IMR-90 (cell line): ENCODE measurements around the gene ABCA12. TPM values are rescaled to one million over a fixed set of nuclear protein-coding genes. Genes with fewer than 3 reads are reported as not detected.

Experiments
- ATAC-seq: fragments of 200-7000 bp; cut with Tn5 transposase; 2 replicates; pipeline ENCODE4 v1.9.1; 2020; ENCODE audit warnings: low read depth, mild to moderate bottlenecking, moderate library complexity
- BruUV-seq: library from RNA; stranded (reverse); fragments of 400-500 nt; replicated peaks from 2 replicates; lab custom pipeline; 2021; lab: Mats Ljungman, UMichigan
- CTCF ChIA-PET: fragments of 300-600 bp; formaldehyde crosslinking; extraction: SDS; loops from one replicate; lab custom pipeline; 2021; ENCODE audit warnings: antibody characterized with exemption; lab: Yijun Ruan, JAX
- POLR2A ChIA-PET: fragments of 300-600 bp; sonication (Branson Sonifier 250); formaldehyde crosslinking; loops from one replicate; lab custom pipeline; 2022; ENCODE audit warnings: antibody characterized with exemption; ENCODE audit not compliant: unreplicated experiment; lab: Charles Lee
- DNase-seq: peaks from one replicate; pipeline ENCODE4 v3.0.0; 2013
- H2AFZ ChIP-seq: replicated peaks from 2 replicates; pipeline ENCODE3; 2013; ENCODE audit warnings: low read length, mild to moderate bottlenecking; ENCODE audit not compliant: poor library complexity
- H2AK5ac ChIP-seq: 2 replicates; pipeline ENCODE4 v1.6.1; 2013; ENCODE audit warnings: low read depth, low read length, inconsistent platforms
- H2AK9ac ChIP-seq: replicated peaks from 2 replicates; pipeline ENCODE3; 2013; ENCODE audit warnings: mild to moderate bottlenecking, low read depth, low read length, moderate library complexity; ENCODE audit not compliant: poor library complexity
- H2BK120ac ChIP-seq: 2 replicates; pipeline ENCODE4 v1.6.1; 2013; ENCODE audit warnings: low read depth, low read length, inconsistent platforms
- H2BK15ac ChIP-seq: 3 replicates; pipeline ENCODE4 v1.6.1; 2013; ENCODE audit warnings: low read depth, low read length, inconsistent platforms
- H2BK20ac ChIP-seq: 2 replicates; pipeline ENCODE4 v1.6.1; 2013; ENCODE audit warnings: low read depth, mild to moderate bottlenecking, inconsistent platforms, low read length, moderate library complexity
- H2BK5ac ChIP-seq: 2 replicates; pipeline ENCODE4 v1.6.1; 2013; ENCODE audit warnings: mild to moderate bottlenecking, low read depth, low read length, inconsistent platforms; ENCODE audit not compliant: poor library complexity, severe bottlenecking
- H3K14ac ChIP-seq: replicated peaks from 2 replicates; pipeline ENCODE4 v1.6.1; 2013; ENCODE audit warnings: low read depth, low read length, inconsistent platforms
- H3K18ac ChIP-seq: 2 replicates; pipeline ENCODE4 v1.6.1; 2013; ENCODE audit warnings: low read depth, low read length, control low read depth
- H3K23ac ChIP-seq: 2 replicates; pipeline ENCODE4 v1.6.1; 2013; ENCODE audit warnings: low read depth, low read length, inconsistent platforms
- H3K27ac ChIP-seq: 2 replicates; pipeline ENCODE4 v1.5.1; 2013; ENCODE audit warnings: mild to moderate bottlenecking, control low read depth, low read length; ENCODE audit not compliant: insufficient read depth
- H3K27me3 ChIP-seq: 2 replicates; pipeline ENCODE4 v1.6.1; 2013; ENCODE audit warnings: low read length; ENCODE audit not compliant: control insufficient read depth, insufficient read depth
- H3K36me3 ChIP-seq: 2 replicates; pipeline ENCODE4 v1.6.1; 2013; ENCODE audit warnings: low read length, mixed read lengths; ENCODE audit not compliant: control insufficient read depth, insufficient read depth
- H3K4ac ChIP-seq: 2 replicates; pipeline ENCODE4 v1.6.1; 2013; ENCODE audit warnings: low read depth, low read length, inconsistent platforms
- H3K4me1 ChIP-seq: 2 replicates; pipeline ENCODE4 v1.6.1; 2013; ENCODE audit warnings: low read length, mixed read lengths; ENCODE audit not compliant: control insufficient read depth, insufficient read depth
- H3K4me2 ChIP-seq: 2 replicates; pipeline ENCODE4 v1.6.1; 2013; ENCODE audit warnings: low read depth, mild to moderate bottlenecking, control low read depth, low read length, moderate library complexity
- H3K4me3 ChIP-seq: 2 replicates; pipeline ENCODE4 v1.5.1; 2013; ENCODE audit warnings: low read depth, mild to moderate bottlenecking, control low read depth, low read length, moderate library complexity; ENCODE audit not compliant: insufficient read depth
- H3K56ac ChIP-seq: 2 replicates; pipeline ENCODE4 v1.6.1; 2013; ENCODE audit warnings: low read length, inconsistent platforms; ENCODE audit not compliant: insufficient read depth; ENCODE audit errors: extremely low read depth
- H3K79me1 ChIP-seq, 2 experiments: 2 replicates each; pipeline ENCODE4 v1.6.1; 2013; ENCODE audit warnings: low read length in 2 of 2, inconsistent platforms in 1 of 2, low read depth in 1 of 2
- H3K9ac ChIP-seq: 2 replicates; pipeline ENCODE4 v1.6.1; 2013; ENCODE audit warnings: low read depth, low read length, control low read depth
- H3K9me1 ChIP-seq: 2 replicates; pipeline ENCODE4 v1.6.1; 2013; ENCODE audit warnings: low read length, inconsistent platforms; ENCODE audit not compliant: insufficient read depth
- H3K9me3 ChIP-seq: 2 replicates; pipeline ENCODE4 v1.6.1; 2013; ENCODE audit warnings: low read length; ENCODE audit not compliant: control insufficient read depth, insufficient read depth
- H4K20me1 ChIP-seq: 2 replicates; pipeline ENCODE4 v1.6.1; 2013; ENCODE audit warnings: low read length, inconsistent platforms; ENCODE audit not compliant: insufficient read depth
- H4K5ac ChIP-seq: 2 replicates; pipeline ENCODE4 v1.6.1; 2013; ENCODE audit warnings: mild to moderate bottlenecking, low read depth, low read length, control low read depth
- H4K8ac ChIP-seq, 2 experiments: 2 replicates each; pipeline ENCODE4 v1.6.1; 2013; ENCODE audit warnings: low read depth in 2 of 2, low read length in 2 of 2, control low read depth in 1 of 2, inconsistent platforms in 1 of 2
- H4K91ac ChIP-seq: 2 replicates; pipeline ENCODE4 v1.6.1; 2013; ENCODE audit warnings: low read depth, low read length, inconsistent platforms; ENCODE audit not compliant: insufficient read depth
- CHD1 ChIP-seq: IDR thresholded peaks from 2 replicates; pipeline ENCODE4 v1.6.1; 2012; ENCODE audit warnings: low read depth, low read length, improper control_type of control experiment
- CTCF ChIP-seq: conservative IDR thresholded peaks from 2 replicates; pipeline ENCODE4 v1.5.1; 2012; ENCODE audit warnings: mild to moderate bottlenecking, low read depth, low read length, improper control_type of control experiment
- FOS ChIP-seq: fragments of 150-350 bp; IDR thresholded peaks from 2 replicates; pipeline ENCODE4 v1.6.1; 2016; ENCODE audit warnings: low read depth, low read length
- MAFK ChIP-seq: IDR thresholded peaks from 2 replicates; pipeline ENCODE4 v1.6.1; 2012; ENCODE audit warnings: low read depth, low read length, improper control_type of control experiment
- MXI1 ChIP-seq: IDR thresholded peaks from 2 replicates; pipeline ENCODE4 v1.6.1; 2012; ENCODE audit warnings: low read depth, mild to moderate bottlenecking, low read length, moderate library complexity, borderline replicate concordance
- NFE2L2 ChIP-seq: fragments of 150-350 bp; IDR thresholded peaks from 2 replicates; pipeline ENCODE4 v1.6.1; 2016; ENCODE audit warnings: low read depth, mild to moderate bottlenecking, low read length
- RAD21 ChIP-seq: IDR thresholded peaks from 2 replicates; pipeline ENCODE4 v1.6.1; 2012; ENCODE audit warnings: low read length, improper control_type of control experiment
- RCOR1 ChIP-seq: IDR thresholded peaks from 2 replicates; pipeline ENCODE4 v1.6.1; 2012; ENCODE audit warnings: mild to moderate bottlenecking, low read length, improper control_type of control experiment; ENCODE audit not compliant: insufficient replicate concordance
- RFX5 ChIP-seq: IDR thresholded peaks from 2 replicates; pipeline ENCODE4 v1.8.0; 2012; ENCODE audit warnings: low read depth, mild to moderate bottlenecking, low read length, moderate library complexity
- USF2 ChIP-seq: fragments of 150-350 bp; IDR thresholded peaks from 2 replicates; pipeline ENCODE4 v1.6.1; 2017; ENCODE audit warnings: mild to moderate bottlenecking, antibody characterized with exemption, low read length, low read depth
- WGBS, 2 experiments: methylation state at CpG; one replicate each; pipeline versions ENCODE4 v1.1.5 to v1.1.7; 2013; ENCODE audit warnings: missing lambda C conversion rate in 2 of 2; ENCODE audit not compliant: insufficient read length in 1 of 2; ENCODE audit errors: extremely low coverage in 2 of 2; 5-methylcytosine and 5-hydroxymethylcytosine counted together
- dilution Hi-C: fragments of 300-500 bp; cut with HindIII; formaldehyde crosslinking; loops from one replicate; pipeline ENCODE4 v1.14.3; 2018; ENCODE audit warnings: low sequenced_read_pairs; ENCODE audit not compliant: unreplicated experiment
- in situ Hi-C: fragments of 300-500 bp; cut with MboI; formaldehyde crosslinking; loops from 3 replicates; pipeline ENCODE4 v1.14.3; 2019; ENCODE audit warnings: low sequenced_read_pairs, inconsistent platforms, mixed read lengths
- intact Hi-C: fragments of 100-400 bp; cut with micrococcal nuclease; formaldehyde crosslinking; loops from 2 replicates; pipeline ENCODE4 v1.10.0; 2022
- polyA plus RNA-seq, 3 experiments: library from polyadenylated mRNA; depleted of rRNA; stranded (reverse); fragments of >200 nt; gene quantifications; 2 replicates each; pipeline ENCODE4 v1.2.3, GENCODE V29; 2012; ENCODE audit warnings: low replicate concordance in 1 of 3
- total RNA-seq: library from RNA; depleted of rRNA; stranded (reverse); fragments of >200 nt; gene quantifications from 2 replicates; pipeline ENCODE4 v1.2.3, GENCODE V29; 2012

Gene ABCA12
- total and polyA plus RNA-seq, 2 of the 4 experiments (the other 2 are of a cell fraction): under 0.01 TPM; not detected in 1

- H3K4ac ChIP-seq: no peak overlapping the region
- no peak overlapping the region for H2AFZ ChIP-seq
- CTCF ChIA-PET: no interaction called here
- H3K23ac ChIP-seq: no peak overlapping the region
- H3K18ac ChIP-seq: no peak overlapping the region
- H2AK5ac ChIP-seq: no peak overlapping the region
- H3K79me1 ChIP-seq: no peaks in the 10 kb centered on the region
- no peaks in the 10 kb centered on the region for H4K20me1 ChIP-seq
- H3K4me1 ChIP-seq: no peaks in the 10 kb centered on the region
- no peak overlapping the region for H3K27ac ChIP-seq
- no peak overlapping the region for H3K9ac ChIP-seq
- H3K27me3 ChIP-seq: no peaks in the 10 kb centered on the region
- H4K5ac ChIP-seq: no peak overlapping the region
- H4K8ac ChIP-seq: no peak overlapping the region
- no peak overlapping the region for H2AK9ac ChIP-seq
- no peak overlapping the region for H2BK120ac ChIP-seq
- WGBS, 2 experiments: no CpG with 5 or more reads among the region's 4 CpGs
- no peak overlapping the region for H2BK20ac ChIP-seq
- POLR2A ChIA-PET: no interaction called here
- H3K56ac ChIP-seq: no peak overlapping the region
- intact Hi-C loops (no loop called here), in situ Hi-C loops (no loop called here), dilution Hi-C loops (no loop called here)
- H3K14ac ChIP-seq: no peak overlapping the region
- no peak overlapping the region for H3K4me2 ChIP-seq
- H4K91ac ChIP-seq: no peak overlapping the region
- no peak overlapping the region for H2BK15ac ChIP-seq
- no peaks in the 10 kb centered on the region for H3K9me3 ChIP-seq
- no peaks in the 10 kb centered on the region for H3K36me3 ChIP-seq
- no peak overlapping the region for H2BK5ac ChIP-seq
- no peak overlapping the region for H3K4me3 ChIP-seq
- no TSS peak for BruUV-seq
- H3K9me1 ChIP-seq: no peaks in the 10 kb centered on the region
- ATAC-seq (no peak), DNase-seq (no peak)
- TF ChIP-seq NFE2L2 (no peak), RAD21 (no peak), USF2 (no peak), RCOR1 (no peak), MAFK (no peak), FOS (no peak), MXI1 (no peak), CTCF (no peak), RFX5 (no peak), CHD1 (no peak)
Observed at GRCh38 chr2:215178121-215178520, 39.7 kb upstream of the ABCA12 start.
